Left lobe of liver (tissue), 2 donors: ENCODE results near the gene GPR61. TPM values are rescaled to one million over a fixed set of nuclear protein-coding genes. Genes with fewer than 3 reads are reported as not detected.
A peak's percentile ranks its signal among the peaks of the same experiment; 100 is the strongest.

ENCODE experiments used
- ATAC-seq: fragments of 200-7000 bp; cut with Tn5 transposase; one replicate; pipeline ENCODE4 v1.9.1; 2020; ENCODE audit warnings: mild to moderate bottlenecking, moderate library complexity
- DNase-seq: peaks from one replicate; pipeline ENCODE4 v3.0.0-alpha.2; 2020; ENCODE audit warnings: low spot score
- total RNA-seq: library from RNA; stranded (reverse); gene quantifications from one replicate; pipeline ENCODE4 v1.2.1, GENCODE V29; 2021
- donor health status: DM: no; HTN: no; CAD: no; lungs with moderate emphysema.
- donor health status: DM: no; HTN: yes; CAD: no.

GPR61 gene
- total RNA-seq: not detected

GRCh38 chr1:109539676-109540075, at the start of gene GPR61:
Gene GPR61, plus strand, starts transcription at chr1:109539872. Its CDS starts 3,151 bp downstream, at chr1:109543023.
- peak; percentile 19 for DNase-seq
- ATAC-seq: no peak

GRCh38 chr1:109490029-109490933, 49.4 kb upstream of the GPR61 start:
- DNase-seq (peak; percentile 69), ATAC-seq (peak; percentile 62)

GRCh38 chr1:109490934-109491302, 48.8 kb upstream of the GPR61 start:
- no peak for DNase-seq
- no peak for ATAC-seq

GRCh38 chr1:109491372-109491771, 48.3 kb upstream of the GPR61 start:
- ATAC-seq (no peak), DNase-seq (no peak)

GRCh38 chr1:109492779-109493178, 46.9 kb upstream of the GPR61 start:
- ATAC-seq (no peak), DNase-seq (no peak)

- DNase-seq: no peak
- ATAC-seq: no peak
These were observed 46.4 kb upstream of the GPR61 start for GRCh38 chr1:109493227-109493626.

GRCh38 chr1:109493805-109494539, 45.7 kb upstream of the GPR61 start, which contains the start of gene CYB561D1:
Gene CYB561D1, plus strand, starts transcription at chr1:109494094. Its CDS starts 46 bp downstream, at chr1:109494140.
- peak; percentile 84 for DNase-seq
- ATAC-seq: peak; percentile 97

GRCh38 chr1:109495738-109496137, 43.9 kb upstream of the GPR61 start:
- ATAC-seq (no peak), DNase-seq (no peak)

- ATAC-seq: no peak
- DNase-seq: no peak
These were observed 42.1 kb upstream of the GPR61 start for GRCh38 chr1:109497449-109498160.

- no peak for DNase-seq
- ATAC-seq: no peak
These were observed 41.4 kb upstream of the GPR61 start for GRCh38 chr1:109498161-109498801.

GRCh38 chr1:109499081-109499480, 40.6 kb upstream of the GPR61 start:
- DNase-seq (no peak), ATAC-seq (no peak)

GRCh38 chr1:109499661-109500536, 39.8 kb upstream of the GPR61 start:
- peak; percentile 74 for ATAC-seq

GRCh38 chr1:109500941-109501381, 38.7 kb upstream of the GPR61 start:
- no peak for DNase-seq
- no peak for ATAC-seq

More at GRCh38 chr1:109499661-109500536, 39.8 kb upstream of the GPR61 start:
- DNase-seq: no peak

- DNase-seq (no peak), ATAC-seq (no peak)
These were observed 37.9 kb upstream of the GPR61 start for GRCh38 chr1:109501644-109502363.

- DNase-seq (no peak), ATAC-seq (no peak)
These were observed 37.3 kb upstream of the GPR61 start for GRCh38 chr1:109502364-109502851.

- ATAC-seq (no peak), DNase-seq (no peak)
These were observed 35.7 kb upstream of the GPR61 start for GRCh38 chr1:109503935-109504334.

GRCh38 chr1:109504974-109505373, 34.7 kb upstream of the GPR61 start:
- no peak for ATAC-seq
- no peak for DNase-seq

- DNase-seq: no peak
- no peak for ATAC-seq
These were observed 31.4 kb upstream of the GPR61 start for GRCh38 chr1:109508001-109508872.
